IMR-90 (cell line): ENCODE data around the gene DOCK7. TPM values are rescaled to one million over a fixed set of nuclear protein-coding genes. Genes with fewer than 3 reads are reported as not detected.
"Not testable (repeated sequence)": the region's sequence is repeated elsewhere in the genome, so short reads cannot be mapped to it uniquely, and the experiment has no call there.

Experiments
- ATAC-seq: fragments of 200-7000 bp; cut with Tn5 transposase; 2 replicates; pipeline ENCODE4 v1.9.1; 2020; ENCODE audit warnings: low read depth, mild to moderate bottlenecking, moderate library complexity
- BruUV-seq: library from RNA; stranded (reverse); fragments of 400-500 nt; replicated peaks from 2 replicates; lab custom pipeline; 2021; lab: Mats Ljungman, UMichigan
- CTCF ChIA-PET: fragments of 300-600 bp; formaldehyde crosslinking; extraction: SDS; loops from one replicate; lab custom pipeline; 2021; ENCODE audit warnings: antibody characterized with exemption; lab: Yijun Ruan, JAX
- POLR2A ChIA-PET: fragments of 300-600 bp; sonication (Branson Sonifier 250); formaldehyde crosslinking; loops from one replicate; lab custom pipeline; 2022; ENCODE audit warnings: antibody characterized with exemption; ENCODE audit not compliant: unreplicated experiment; lab: Charles Lee
- DNase-seq: peaks from one replicate; pipeline ENCODE4 v3.0.0; 2013
- H2AFZ ChIP-seq: replicated peaks from 2 replicates; pipeline ENCODE3; 2013; ENCODE audit warnings: low read length, mild to moderate bottlenecking; ENCODE audit not compliant: poor library complexity
- H2AK5ac ChIP-seq: 2 replicates; pipeline ENCODE4 v1.6.1; 2013; ENCODE audit warnings: low read depth, low read length, inconsistent platforms
- H2AK9ac ChIP-seq: replicated peaks from 2 replicates; pipeline ENCODE3; 2013; ENCODE audit warnings: mild to moderate bottlenecking, low read depth, low read length, moderate library complexity; ENCODE audit not compliant: poor library complexity
- H2BK120ac ChIP-seq: 2 replicates; pipeline ENCODE4 v1.6.1; 2013; ENCODE audit warnings: low read depth, low read length, inconsistent platforms
- H2BK15ac ChIP-seq: 3 replicates; pipeline ENCODE4 v1.6.1; 2013; ENCODE audit warnings: low read depth, low read length, inconsistent platforms
- H2BK20ac ChIP-seq: 2 replicates; pipeline ENCODE4 v1.6.1; 2013; ENCODE audit warnings: low read depth, mild to moderate bottlenecking, inconsistent platforms, low read length, moderate library complexity
- H2BK5ac ChIP-seq: 2 replicates; pipeline ENCODE4 v1.6.1; 2013; ENCODE audit warnings: mild to moderate bottlenecking, low read depth, low read length, inconsistent platforms; ENCODE audit not compliant: poor library complexity, severe bottlenecking
- H3K14ac ChIP-seq: replicated peaks from 2 replicates; pipeline ENCODE4 v1.6.1; 2013; ENCODE audit warnings: low read depth, low read length, inconsistent platforms
- H3K18ac ChIP-seq: 2 replicates; pipeline ENCODE4 v1.6.1; 2013; ENCODE audit warnings: low read depth, low read length, control low read depth
- H3K23ac ChIP-seq: 2 replicates; pipeline ENCODE4 v1.6.1; 2013; ENCODE audit warnings: low read depth, low read length, inconsistent platforms
- H3K27ac ChIP-seq: 2 replicates; pipeline ENCODE4 v1.5.1; 2013; ENCODE audit warnings: mild to moderate bottlenecking, control low read depth, low read length; ENCODE audit not compliant: insufficient read depth
- H3K27me3 ChIP-seq: 2 replicates; pipeline ENCODE4 v1.6.1; 2013; ENCODE audit warnings: low read length; ENCODE audit not compliant: control insufficient read depth, insufficient read depth
- H3K36me3 ChIP-seq: 2 replicates; pipeline ENCODE4 v1.6.1; 2013; ENCODE audit warnings: low read length, mixed read lengths; ENCODE audit not compliant: control insufficient read depth, insufficient read depth
- H3K4ac ChIP-seq: 2 replicates; pipeline ENCODE4 v1.6.1; 2013; ENCODE audit warnings: low read depth, low read length, inconsistent platforms
- H3K4me1 ChIP-seq: 2 replicates; pipeline ENCODE4 v1.6.1; 2013; ENCODE audit warnings: low read length, mixed read lengths; ENCODE audit not compliant: control insufficient read depth, insufficient read depth
- H3K4me2 ChIP-seq: 2 replicates; pipeline ENCODE4 v1.6.1; 2013; ENCODE audit warnings: low read depth, mild to moderate bottlenecking, control low read depth, low read length, moderate library complexity
- H3K4me3 ChIP-seq: 2 replicates; pipeline ENCODE4 v1.5.1; 2013; ENCODE audit warnings: low read depth, mild to moderate bottlenecking, control low read depth, low read length, moderate library complexity; ENCODE audit not compliant: insufficient read depth
- H3K56ac ChIP-seq: 2 replicates; pipeline ENCODE4 v1.6.1; 2013; ENCODE audit warnings: low read length, inconsistent platforms; ENCODE audit not compliant: insufficient read depth; ENCODE audit errors: extremely low read depth
- H3K79me1 ChIP-seq, 2 experiments: 2 replicates each; pipeline ENCODE4 v1.6.1; 2013; ENCODE audit warnings: low read length in 2 of 2, inconsistent platforms in 1 of 2, low read depth in 1 of 2
- H3K9ac ChIP-seq: 2 replicates; pipeline ENCODE4 v1.6.1; 2013; ENCODE audit warnings: low read depth, low read length, control low read depth
- H3K9me1 ChIP-seq: 2 replicates; pipeline ENCODE4 v1.6.1; 2013; ENCODE audit warnings: low read length, inconsistent platforms; ENCODE audit not compliant: insufficient read depth
- H3K9me3 ChIP-seq: 2 replicates; pipeline ENCODE4 v1.6.1; 2013; ENCODE audit warnings: low read length; ENCODE audit not compliant: control insufficient read depth, insufficient read depth
- H4K20me1 ChIP-seq: 2 replicates; pipeline ENCODE4 v1.6.1; 2013; ENCODE audit warnings: low read length, inconsistent platforms; ENCODE audit not compliant: insufficient read depth
- H4K5ac ChIP-seq: 2 replicates; pipeline ENCODE4 v1.6.1; 2013; ENCODE audit warnings: mild to moderate bottlenecking, low read depth, low read length, control low read depth
- H4K8ac ChIP-seq, 2 experiments: 2 replicates each; pipeline ENCODE4 v1.6.1; 2013; ENCODE audit warnings: low read depth in 2 of 2, low read length in 2 of 2, control low read depth in 1 of 2, inconsistent platforms in 1 of 2
- H4K91ac ChIP-seq: 2 replicates; pipeline ENCODE4 v1.6.1; 2013; ENCODE audit warnings: low read depth, low read length, inconsistent platforms; ENCODE audit not compliant: insufficient read depth
- CEBPB ChIP-seq: IDR thresholded peaks from 2 replicates; pipeline ENCODE4 v1.6.1; 2012; ENCODE audit warnings: low read depth, low read length, improper control_type of control experiment
- NFE2L2 ChIP-seq: fragments of 150-350 bp; IDR thresholded peaks from 2 replicates; pipeline ENCODE4 v1.6.1; 2016; ENCODE audit warnings: low read depth, mild to moderate bottlenecking, low read length
- WGBS, 2 experiments: methylation state at CpG; one replicate each; pipeline versions ENCODE4 v1.1.5 to v1.1.7; 2013; ENCODE audit warnings: missing lambda C conversion rate in 2 of 2; ENCODE audit not compliant: insufficient read length in 1 of 2; ENCODE audit errors: extremely low coverage in 2 of 2; 5-methylcytosine and 5-hydroxymethylcytosine counted together
- dilution Hi-C: fragments of 300-500 bp; cut with HindIII; formaldehyde crosslinking; loops from one replicate; pipeline ENCODE4 v1.14.3; 2018; ENCODE audit warnings: low sequenced_read_pairs; ENCODE audit not compliant: unreplicated experiment
- in situ Hi-C: fragments of 300-500 bp; cut with MboI; formaldehyde crosslinking; loops from 3 replicates; pipeline ENCODE4 v1.14.3; 2019; ENCODE audit warnings: low sequenced_read_pairs, inconsistent platforms, mixed read lengths
- intact Hi-C: fragments of 100-400 bp; cut with micrococcal nuclease; formaldehyde crosslinking; loops from 2 replicates; pipeline ENCODE4 v1.10.0; 2022
- polyA plus RNA-seq, 3 experiments: library from polyadenylated mRNA; depleted of rRNA; stranded (reverse); fragments of >200 nt; gene quantifications; 2 replicates each; pipeline ENCODE4 v1.2.3, GENCODE V29; 2012; ENCODE audit warnings: low replicate concordance in 1 of 3
- total RNA-seq: library from RNA; depleted of rRNA; stranded (reverse); fragments of >200 nt; gene quantifications from 2 replicates; pipeline ENCODE4 v1.2.3, GENCODE V29; 2012

The DOCK7 gene
- total and polyA plus RNA-seq, 2 of the 4 experiments (the other 2 are of a cell fraction) = 38.0 to 97.7 TPM

- intact Hi-C loops = no loop called here
- CTCF ChIA-PET = no interaction called here
Observed at GRCh38 chr1:62572476-62572875, 115.7 kb downstream of the DOCK7 start.

GRCh38 chr1:62571517-62571916 lies 116.7 kb downstream of the DOCK7 start:
- H2BK20ac ChIP-seq, H3K79me1 ChIP-seq, H2AK9ac ChIP-seq, H2AK5ac ChIP-seq, H4K91ac ChIP-seq, H3K4me2 ChIP-seq, H2BK15ac ChIP-seq, H3K4ac ChIP-seq, ATAC-seq, H3K27me3 ChIP-seq, H3K14ac ChIP-seq, H3K27ac ChIP-seq, H3K9ac ChIP-seq, intact Hi-C loops, H4K8ac ChIP-seq, H3K56ac ChIP-seq, H2AFZ ChIP-seq, H2BK120ac ChIP-seq, H4K20me1 ChIP-seq, DNase-seq, H3K4me1 ChIP-seq, H3K4me3 ChIP-seq, POLR2A ChIA-PET, H3K18ac ChIP-seq, H4K5ac ChIP-seq, CTCF ChIA-PET, H3K9me3 ChIP-seq, H2BK5ac ChIP-seq, dilution Hi-C loops, BruUV-seq, H3K23ac ChIP-seq, H3K9me1 ChIP-seq, in situ Hi-C loops: not testable (repeated sequence)
- H3K36me3 ChIP-seq = peaks cover 15% of the 10 kb centered on the region
- WGBS, 2 experiments = no CpG with 5 or more reads among the region's 4 CpGs

More at GRCh38 chr1:62572476-62572875, 115.7 kb downstream of the DOCK7 start:
- no peaks in the 10 kb centered on the region for H3K27me3 ChIP-seq
- H3K23ac ChIP-seq = no peak overlapping the region
- H4K5ac ChIP-seq = no peak overlapping the region
- no peak overlapping the region for H3K18ac ChIP-seq
- TF ChIP-seq NFE2L2 (no peak), CEBPB (no peak)
- H2BK120ac ChIP-seq = no peak overlapping the region
- no peaks in the 10 kb centered on the region for H3K9me1 ChIP-seq
- H2AFZ ChIP-seq = no peak overlapping the region
- no TSS peak for BruUV-seq
- no peaks in the 10 kb centered on the region for H4K20me1 ChIP-seq
- H3K4ac ChIP-seq = no peak overlapping the region
- peaks cover 17% of the 10 kb centered on the region for H3K36me3 ChIP-seq
- peaks cover 3% of the 10 kb centered on the region for H3K9me3 ChIP-seq
- H2BK20ac ChIP-seq = no peak overlapping the region
- no peak overlapping the region for H2BK5ac ChIP-seq
- no peak overlapping the region for H4K8ac ChIP-seq
- no peak overlapping the region for H4K91ac ChIP-seq
- dilution Hi-C loops (no loop called here), in situ Hi-C loops (no loop called here)
- no peak overlapping the region for H3K27ac ChIP-seq
- no peak overlapping the region for H2BK15ac ChIP-seq
- no peak overlapping the region for H2AK5ac ChIP-seq
- POLR2A ChIA-PET = no interaction called here
- H3K79me1 ChIP-seq = peaks cover 8 to 9% of the 10 kb centered on the region in 2 experiments; a peak in 2 of 4 replicates
- no peak overlapping the region for H3K14ac ChIP-seq
- ATAC-seq = no peak
- H2AK9ac ChIP-seq = no peak overlapping the region
- no peak overlapping the region for H3K4me2 ChIP-seq
- no peak overlapping the region for H3K56ac ChIP-seq
- H3K4me1 ChIP-seq = no peaks in the 10 kb centered on the region
- no peak for DNase-seq
- no peak overlapping the region for H3K4me3 ChIP-seq
- H3K9ac ChIP-seq = no peak overlapping the region
